HepG2 (cell line): ENCODE results near the gene RIMBP2. TPM values are rescaled to one million over a fixed set of nuclear protein-coding genes. Genes with fewer than 3 reads are reported as not detected.

Experiments
- ATAC-seq: fragments of 200-7000 bp; cut with Tn5 transposase; 3 replicates; pipeline ENCODE4 v1.9.1; 2020; ENCODE audit warnings: mild to moderate bottlenecking, moderate library complexity
- BruUV-seq: library from RNA; stranded (reverse); fragments of 400-500 nt; replicated peaks from 2 replicates; lab custom pipeline; 2021; lab: Mats Ljungman, UMichigan
- CTCF ChIA-PET: fragments of 300-600 bp; formaldehyde crosslinking; extraction: SDS; loops from one replicate; lab custom pipeline; 2021; ENCODE audit warnings: low total read pairs, inconsistent platforms, low intra/inter-chr PET ratio; lab: Yijun Ruan, JAX
- POLR2A ChIA-PET: fragments of 350-600 bp; sonication (Branson Sonifier 250); formaldehyde crosslinking; loops from one replicate; lab custom pipeline; 2020; ENCODE audit warnings: antibody characterized with exemption, inconsistent platforms; lab: Yijun Ruan, JAX
- DNase-seq: peaks from one replicate; pipeline ENCODE4 v3.0.0-alpha.2; 2015; ENCODE audit warnings: low spot score
- FAIRE-seq: peaks from 3 replicates; lab custom pipeline; 2011; peaks lifted over from hg19 to GRCh38; lab: Jason Lieb, UNC
- H2AFZ ChIP-seq: one replicate; pipeline ENCODE4 v1.6.1; 2011; ENCODE audit warnings: low read length, inconsistent platforms
- H3K27ac ChIP-seq: fragments of 300-600 bp; 3 replicates; pipeline ENCODE4 v1.8.0; 2011; ENCODE audit warnings: mixed run types, mild to moderate bottlenecking, mixed read lengths, low read length, inconsistent platforms; ENCODE audit not compliant: insufficient read depth; ENCODE audit errors: extremely low read length
- H3K27me3 ChIP-seq, 2 experiments: fragments of 200-600 bp in 1 of 2; 2 replicates in 1 of 2; 3 replicates in 1 of 2; pipeline versions ENCODE4 v1.6.0 to v1.8.0; 2011; ENCODE audit warnings: low read length in 2 of 2, mild to moderate bottlenecking in 2 of 2, moderate library complexity in 2 of 2, inconsistent platforms in 1 of 2; ENCODE audit not compliant: insufficient read depth in 2 of 2, control insufficient read depth in 1 of 2
- H3K36me3 ChIP-seq, 2 experiments: fragments of 200-600 bp in 1 of 2; replicated peaks in 1 of 2; 2 replicates in 1 of 2; 3 replicates in 1 of 2; pipeline versions ENCODE4 v1.5.1 to v1.8.0; 2011; ENCODE audit warnings: low read length in 2 of 2, inconsistent platforms in 1 of 2; ENCODE audit not compliant: insufficient read depth in 2 of 2, control insufficient read depth in 1 of 2
- H3K4me1 ChIP-seq: 2 replicates; pipeline ENCODE4 v1.5.1; 2012; ENCODE audit warnings: low read length, inconsistent platforms; ENCODE audit not compliant: insufficient read depth
- H3K4me2 ChIP-seq: 2 replicates; pipeline ENCODE4 v1.6.0; 2011; ENCODE audit warnings: low read depth, low read length, inconsistent platforms
- H3K4me3 ChIP-seq, 3 experiments: fragments of 200-600 bp in 1 of 3; sonication (generic), shearing (Covaris generic) in 1 of 3; replicated peaks in 1 of 3; 2 replicates each; pipeline ENCODE4 v1.5.1; 2011 to 2016; ENCODE audit warnings: low read length in 3 of 3, inconsistent platforms in 2 of 3, low read depth in 2 of 3, mild to moderate bottlenecking in 2 of 3, control low read depth in 1 of 3, mixed read lengths in 1 of 3; ENCODE audit not compliant: insufficient read depth in 1 of 3
- H3K79me2 ChIP-seq: one replicate; pipeline ENCODE4 v1.6.1; 2011; ENCODE audit warnings: low read length, inconsistent platforms; ENCODE audit not compliant: insufficient read depth
- H3K9ac ChIP-seq: 2 replicates; pipeline ENCODE4 v1.6.0; 2011; ENCODE audit warnings: mild to moderate bottlenecking, low read depth, low read length, inconsistent platforms; ENCODE audit not compliant: insufficient read depth
- H3K9me3 ChIP-seq: 2 replicates; pipeline ENCODE4 v1.5.1; 2012; ENCODE audit warnings: mild to moderate bottlenecking, low read length
- H4K20me1 ChIP-seq: 2 replicates; pipeline ENCODE4 v1.6.0; 2011; ENCODE audit warnings: inconsistent platforms, mild to moderate bottlenecking, low read length, moderate library complexity; ENCODE audit not compliant: insufficient read depth
- DMAP1 ChIP-seq: IDR thresholded peaks from 2 replicates; pipeline ENCODE4 v1.6.1; 2016
- ELF1 ChIP-seq: sonication (generic); formaldehyde crosslinking; IDR thresholded peaks from 2 replicates; pipeline ENCODE4 v1.4.0; 2020; ENCODE audit warnings: missing genetic modification reagents
- ELF4 ChIP-seq: sonication (generic); formaldehyde crosslinking; IDR thresholded peaks from 2 replicates; pipeline ENCODE4 v1.5.0; 2020; ENCODE audit warnings: missing genetic modification reagents, mild to moderate bottlenecking, moderate library complexity, borderline replicate concordance
- HOXA3 ChIP-seq: sonication (generic); formaldehyde crosslinking; IDR thresholded peaks from 2 replicates; pipeline ENCODE4 v1.5.0; 2020; ENCODE audit warnings: missing genetic modification reagents
- MAZ ChIP-seq, 2 experiments: sonication (generic) in 1 of 2; formaldehyde crosslinking in 1 of 2; IDR thresholded peaks; 2 replicates each; pipeline versions ENCODE4 v1.5.0 to v1.6.1; 2012 to 2020; ENCODE audit warnings: low read depth in 2 of 2, mild to moderate bottlenecking in 2 of 2, borderline replicate concordance in 1 of 2, improper control_type of control experiment in 1 of 2, low read length in 1 of 2, missing genetic modification reagents in 1 of 2, moderate library complexity in 1 of 2
- MXD4 ChIP-seq: IDR thresholded peaks from 2 replicates; pipeline ENCODE4 v1.6.1; 2016; ENCODE audit warnings: mild to moderate bottlenecking, missing biosample characterization, missing genetic modification reagents
- NFKB2 ChIP-seq: sonication (generic); formaldehyde crosslinking; IDR thresholded peaks from 2 replicates; pipeline ENCODE4 v1.4.0; 2020; ENCODE audit warnings: missing genetic modification reagents, borderline replicate concordance
- NPAS2 ChIP-seq: sonication (generic); formaldehyde crosslinking; IDR thresholded peaks from 2 replicates; pipeline ENCODE4 v1.8.0; 2022; ENCODE audit warnings: mild to moderate bottlenecking, missing genetic modification reagents, borderline replicate concordance
- SMAD1 ChIP-seq: sonication (generic); formaldehyde crosslinking; IDR thresholded peaks from 2 replicates; pipeline ENCODE4 v1.4.0; 2020; ENCODE audit warnings: missing genetic modification reagents, low read depth, mild to moderate bottlenecking, borderline replicate concordance
- SNAPC2 ChIP-seq: sonication (generic); formaldehyde crosslinking; IDR thresholded peaks from 2 replicates; pipeline ENCODE4 v1.8.1; 2022; ENCODE audit warnings: mild to moderate bottlenecking, missing genetic modification reagents
- TCF7 ChIP-seq: sonication (generic); IDR thresholded peaks from 2 replicates; pipeline ENCODE4 v1.6.1; 2016; ENCODE audit warnings: antibody characterized with exemption, low read depth
- ZNF230 ChIP-seq: sonication (generic); formaldehyde crosslinking; IDR thresholded peaks from 2 replicates; pipeline ENCODE4 v1.4.0; 2020; ENCODE audit warnings: mild to moderate bottlenecking, missing genetic modification reagents
- ZSCAN12 ChIP-seq: sonication (generic); formaldehyde crosslinking; IDR thresholded peaks from 2 replicates; pipeline ENCODE4 v1.9.0; 2021; ENCODE audit warnings: mild to moderate bottlenecking, missing genetic modification reagents
- WGBS: methylation state at CpG from one replicate; pipeline ENCODE4 v1.1.6; 2017; ENCODE audit warnings: low lambda C conversion rate; 5-methylcytosine and 5-hydroxymethylcytosine counted together
- in situ Hi-C: cut with HindIII; loops from 2 replicates; pipeline ENCODE4 v1.10.0; 2017; ENCODE audit warnings: low pct_unique_long_range_greater_than_20kb; ENCODE audit not compliant: extremely low pct_ligation_motif_present
- intact Hi-C: fragments of 100-400 bp; cut with micrococcal nuclease; formaldehyde crosslinking; loops from one replicate; pipeline ENCODE4 v1.10.0; 2022; ENCODE audit not compliant: unreplicated experiment
- polyA plus RNA-seq, 8 experiments: library from polyadenylated mRNA; depleted of rRNA in 3 of 8; stranded (reverse) in 7 of 8; unstranded in 1 of 8; fragments of >200 nt; fragmentation: Illumina TruSeq in 4 of 8; extraction: Trizol in 4 of 8; gene quantifications; 2 replicates each; pipeline versions ENCODE4 v1.2.1 to v1.2.3, GENCODE V29; 2011 to 2016; ENCODE audit warnings: low read depth in 4 of 8, missing spikeins in 1 of 8, mixed read lengths in 1 of 8; ENCODE audit not compliant: insufficient read depth in 1 of 8
- total RNA-seq, 5 experiments: library from RNA; depleted of rRNA; stranded (reverse); fragments of >200 nt; fragmentation: Illumina TruSeq; extraction: Trizol; gene quantifications; 2 replicates each; pipeline ENCODE4 v1.2.3, GENCODE V29; 2016; ENCODE audit warnings: low read depth in 1 of 5
- TF ChIP-seq, protein P1 (sequence below): sonication (generic); formaldehyde crosslinking; IDR thresholded peaks from 2 replicates; pipeline ENCODE4 v1.9.0; 2021; ENCODE audit warnings: missing genetic modification reagents, borderline replicate concordance

RIMBP2 gene
- total and polyA plus RNA-seq, 2 of the 13 experiments (the other 11 are each of a cell fraction or from before 2014, with no cell fraction given) = 0.03 TPM; not detected in 1

DNA sequence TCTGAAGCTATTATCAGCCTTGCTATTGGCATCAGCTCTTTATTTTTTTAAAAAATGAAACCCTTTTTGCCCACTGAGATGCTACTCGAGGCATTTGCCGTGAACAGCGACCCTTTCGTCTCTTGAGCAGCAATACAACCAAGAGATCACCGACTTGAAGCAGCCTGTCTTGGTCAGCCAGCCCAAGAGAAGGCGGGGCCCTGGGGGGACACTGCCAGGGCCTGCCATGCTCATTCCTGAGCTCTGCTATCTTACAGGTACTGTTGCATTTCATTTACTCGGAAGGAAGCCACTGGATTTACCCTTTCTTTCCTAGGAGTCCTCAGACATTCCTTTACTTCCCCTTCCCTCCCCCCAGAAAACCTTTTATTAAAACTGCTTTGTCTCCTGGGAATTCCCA is 361.7 kb downstream of the RIMBP2 start:
- Histone ChIP-seq H3K27me3 (peaks cover 0 to 51% of the 10 kb centered on the region in 2 experiments; a peak in 4 of 5 replicates), H4K20me1 (no peaks in the 10 kb centered on the region), H2AFZ (no peak overlapping the region), H3K4me1 (no peaks in the 10 kb centered on the region), H3K36me3 (no peaks in the 10 kb centered on the region), H3K27ac (no peak overlapping the region), H3K9ac (no peak overlapping the region), H3K9me3 (no peaks in the 10 kb centered on the region), H3K4me3 (no peak overlapping the region), H3K79me2 (no peaks in the 10 kb centered on the region), H3K4me2 (no peak overlapping the region)
- POLR2A ChIA-PET = no interaction called here
- in situ Hi-C loops = no loop called here
- no TSS peak for BruUV-seq
- ATAC-seq = no peak
- intact Hi-C loops = no loop called here
- no peak for DNase-seq
- 8% methylated on average over 6 of the region's 7 CpGs for WGBS
- CTCF ChIA-PET = no interaction called here
- TF ChIP-seq SNAPC2 (no peak), MAZ (IDR thresholded peaks at IDR 0.05; ENCODE audit: borderline replicate concordance, low read depth, low read length) (no peak), MAZ (CRISPR knock-in tag; IDR thresholded peaks at IDR 0.05; ENCODE audit: low read depth) (no peak), HOXA3 (no peak), ZSCAN12 (CRISPR knock-in tag) (no peak), ELF4 (CRISPR knock-in tag) (no peak), NPAS2 (CRISPR knock-in tag) (no peak)
- FAIRE-seq = no peak

DNA sequence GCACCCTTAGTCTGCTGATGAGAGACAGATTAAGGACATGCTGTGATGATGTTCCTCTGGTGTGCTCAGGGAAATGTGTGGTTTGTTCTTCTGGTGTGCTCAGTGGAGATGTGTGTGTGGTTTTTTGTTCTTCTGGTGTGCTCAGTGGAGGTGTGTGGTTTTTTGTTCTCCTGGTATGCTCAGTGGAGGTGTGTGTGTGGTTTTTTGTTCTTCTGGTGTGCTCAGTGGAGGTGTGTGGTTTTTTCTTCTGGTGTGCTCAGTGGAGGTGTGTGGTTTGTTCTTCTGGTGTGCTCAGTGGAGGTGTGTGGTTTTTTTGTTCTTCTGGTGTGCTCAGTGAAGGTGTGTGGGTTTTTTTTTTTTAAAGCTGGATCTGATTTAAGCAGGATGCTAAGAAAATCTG is 363.0 kb downstream of the RIMBP2 start:
- in situ Hi-C loops (no loop called here), intact Hi-C loops (no loop called here)
- H3K9me3 ChIP-seq = no peaks in the 10 kb centered on the region
- CTCF ChIA-PET = no interaction called here
- H3K4me1 ChIP-seq = no peaks in the 10 kb centered on the region
- ATAC-seq = no peak
- no peak for DNase-seq
- H3K27ac ChIP-seq = no peak overlapping the region
- H3K36me3 ChIP-seq = no peaks in the 10 kb centered on the region
- H3K79me2 ChIP-seq = no peaks in the 10 kb centered on the region
- no peak for FAIRE-seq
- H3K4me2 ChIP-seq = no peak overlapping the region
- H2AFZ ChIP-seq = no peak overlapping the region
- POLR2A ChIA-PET = no interaction called here
- no peak overlapping the region for H3K4me3 ChIP-seq
- no peak overlapping the region for H3K9ac ChIP-seq
- BruUV-seq = no TSS peak
- no peaks in the 10 kb centered on the region for H4K20me1 ChIP-seq
- peaks cover 0 to 41% of the 10 kb centered on the region in 2 experiments; a peak in 3 of 5 replicates for H3K27me3 ChIP-seq
- TF ChIP-seq MXD4 (CRISPR knock-in tag) (no peak), TCF7 (no peak), ZNF230 (CRISPR knock-in tag) (no peak), SMAD1 (no peak), DMAP1 (CRISPR knock-in tag) (no peak), ELF1 (CRISPR knock-in tag) (no peak), NFKB2 (CRISPR knock-in tag) (no peak)
- TF ChIP-seq, protein P1, sequence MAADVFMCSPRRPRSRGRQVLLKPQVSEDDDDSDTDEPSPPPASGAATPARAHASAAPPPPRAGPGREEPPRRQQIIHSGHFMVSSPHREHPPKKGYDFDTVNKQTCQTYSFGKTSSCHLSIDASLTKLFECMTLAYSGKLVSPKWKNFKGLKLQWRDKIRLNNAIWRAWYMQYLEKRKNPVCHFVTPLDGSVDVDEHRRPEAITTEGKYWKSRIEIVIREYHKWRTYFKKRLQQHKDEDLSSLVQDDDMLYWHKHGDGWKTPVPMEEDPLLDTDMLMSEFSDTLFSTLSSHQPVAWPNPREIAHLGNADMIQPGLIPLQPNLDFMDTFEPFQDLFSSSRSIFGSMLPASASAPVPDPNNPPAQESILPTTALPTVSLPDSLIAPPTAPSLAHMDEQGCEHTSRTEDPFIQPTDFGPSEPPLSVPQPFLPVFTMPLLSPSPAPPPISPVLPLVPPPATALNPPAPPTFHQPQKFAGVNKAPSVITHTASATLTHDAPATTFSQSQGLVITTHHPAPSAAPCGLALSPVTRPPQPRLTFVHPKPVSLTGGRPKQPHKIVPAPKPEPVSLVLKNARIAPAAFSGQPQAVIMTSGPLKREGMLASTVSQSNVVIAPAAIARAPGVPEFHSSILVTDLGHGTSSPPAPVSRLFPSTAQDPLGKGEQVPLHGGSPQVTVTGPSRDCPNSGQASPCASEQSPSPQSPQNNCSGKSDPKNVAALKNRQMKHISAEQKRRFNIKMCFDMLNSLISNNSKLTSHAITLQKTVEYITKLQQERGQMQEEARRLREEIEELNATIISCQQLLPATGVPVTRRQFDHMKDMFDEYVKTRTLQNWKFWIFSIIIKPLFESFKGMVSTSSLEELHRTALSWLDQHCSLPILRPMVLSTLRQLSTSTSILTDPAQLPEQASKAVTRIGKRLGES = no peak
